GM12878 (cell line): ENCODE data around the gene KRTAP5-8. TPM values are rescaled to one million over a fixed set of nuclear protein-coding genes. Genes with fewer than 3 reads are reported as not detected.
"Not testable (repeated sequence)": the region's sequence is repeated elsewhere in the genome, so short reads cannot be mapped to it uniquely, and the experiment has no call there.

ENCODE experiments used
- ATAC-seq: fragments of 200-7000 bp; cut with Tn5 transposase; 3 replicates; pipeline ENCODE4 v1.9.1; 2020; ENCODE audit warnings: mild to moderate bottlenecking, moderate library complexity
- BruUV-seq: library from RNA; stranded (reverse); fragments of 400-500 nt; replicated peaks from 2 replicates; lab custom pipeline; 2021; lab: Mats Ljungman, UMichigan
- CTCF ChIA-PET: fragments of 300-600 bp; sonication (Branson Sonifier 250); formaldehyde crosslinking; extraction: SDS; loops from one replicate; lab custom pipeline; 2021; ENCODE audit warnings: inconsistent platforms; lab: Yijun Ruan, JAX
- POLR2A ChIA-PET: fragments of 350-600 bp; formaldehyde crosslinking; extraction: SDS; loops from one replicate; lab custom pipeline; 2021; ENCODE audit warnings: inconsistent platforms; lab: Charles Lee
- RAD21 ChIA-PET: fragments of 300-600 bp; sonication (Branson Sonifier 250); formaldehyde crosslinking; loops from one replicate; lab custom pipeline; 2023; ENCODE audit warnings: antibody characterized with exemption; ENCODE audit not compliant: unreplicated experiment; lab: Charles Lee
- SMC1A ChIA-PET: fragments of 300-600 bp; sonication (Branson Sonifier 250); formaldehyde crosslinking; loops from one replicate; lab custom pipeline; 2023; ENCODE audit not compliant: unreplicated experiment, uncharacterized antibody; lab: Charles Lee
- DNase-seq: peaks from one replicate; pipeline ENCODE4 v3.0.0-alpha.2; 2011; ENCODE audit warnings: low read depth, low spot score
- FAIRE-seq: peaks from 3 replicates; lab custom pipeline; 2011; peaks lifted over from hg19 to GRCh38; lab: Jason Lieb, UNC
- H2AFZ ChIP-seq: 2 replicates; pipeline ENCODE4 v1.6.0; 2011; ENCODE audit warnings: low read depth, low read length, control low read depth; ENCODE audit not compliant: control insufficient read depth
- H3K27ac ChIP-seq: 2 replicates; pipeline ENCODE4 v1.5.1; 2011; ENCODE audit warnings: control low read depth; ENCODE audit not compliant: control insufficient read depth, insufficient read depth
- H3K27me3 ChIP-seq, 2 experiments: replicated peaks in 1 of 2; 2 replicates each; pipeline versions ENCODE4 v1.6.0 to v1.6.1; 2011; ENCODE audit warnings: low read length in 1 of 2; ENCODE audit not compliant: control insufficient read depth in 2 of 2, insufficient read depth in 2 of 2
- H3K36me3 ChIP-seq, 2 experiments: 2 replicates each; pipeline ENCODE4 v1.5.1; 2011; ENCODE audit warnings: low read length in 1 of 2; ENCODE audit not compliant: control insufficient read depth in 2 of 2, insufficient read depth in 2 of 2
- H3K4me1 ChIP-seq: 2 replicates; pipeline ENCODE4 v1.6.1; 2011; ENCODE audit warnings: mild to moderate bottlenecking, low read length, moderate library complexity, mixed read lengths; ENCODE audit not compliant: control insufficient read depth, insufficient read depth
- H3K4me2 ChIP-seq: 2 replicates; pipeline ENCODE4 v1.6.0; 2011; ENCODE audit warnings: control low read depth; ENCODE audit not compliant: control insufficient read depth, insufficient read depth
- H3K4me3 ChIP-seq: fragments of 200-600 bp; sonication (generic); 2 replicates; pipeline ENCODE4 v1.5.1; 2016
- H3K79me2 ChIP-seq: 2 replicates; pipeline ENCODE4 v1.6.0; 2011; ENCODE audit warnings: low read length; ENCODE audit not compliant: control insufficient read depth, insufficient read depth
- H3K9ac ChIP-seq: 2 replicates; pipeline ENCODE4 v1.8.0; 2011; ENCODE audit warnings: low read length, control low read depth, mixed read lengths; ENCODE audit not compliant: control insufficient read depth, insufficient read depth
- H3K9me3 ChIP-seq: replicated peaks from 3 replicates; pipeline ENCODE4 v1.5.1; 2011; ENCODE audit warnings: mild to moderate bottlenecking, low read length; ENCODE audit not compliant: control insufficient read depth, insufficient read depth
- H4K20me1 ChIP-seq: 2 replicates; pipeline ENCODE4 v1.6.0; 2011; ENCODE audit not compliant: control insufficient read depth, insufficient read depth
- CBX5 ChIP-seq: sonication (generic); IDR thresholded peaks from 2 replicates; pipeline ENCODE4 v1.6.1; 2016; ENCODE audit warnings: low read depth, moderate library complexity, mild to moderate bottlenecking, inconsistent platforms
- WGBS: methylation state at CpG from one replicate; pipeline ENCODE4 v1.1.6; 2016; ENCODE audit warnings: low lambda C conversion rate; ENCODE audit not compliant: insufficient replicate concordance, insufficient coverage; ENCODE audit errors: missing lambda C conversion rate; 5-methylcytosine and 5-hydroxymethylcytosine counted together
- in situ Hi-C: fragments of 300-500 bp; cut with MboI; formaldehyde crosslinking; loops from 9 replicates; pipeline ENCODE4 v1.14.3; 2018; ENCODE audit warnings: mixed read lengths
- intact Hi-C: fragments of 100-400 bp; cut with micrococcal nuclease; formaldehyde crosslinking; loops from one replicate; pipeline ENCODE4 v1.14.2; 2022; ENCODE audit not compliant: unreplicated experiment
- polyA plus RNA-seq, 11 experiments: library from polyadenylated mRNA; depleted of rRNA in 4 of 11; unstranded in 6 of 11; stranded (reverse) in 5 of 11; fragments of >200 nt; fragmentation: Nextera tagmentation in 4 of 11; fragmentation: Illumina TruSeq in 1 of 11; extraction: Ambion mirVana in 4 of 11; extraction: Trizol in 1 of 11; gene quantifications; 1 replicate in 1 of 11; 2 replicates in 10 of 11; pipeline versions ENCODE4 v1.2.1 to v1.2.3, GENCODE V29; 2011 to 2016; ENCODE audit warnings: inconsistent platforms in 2 of 11, missing spikeins in 2 of 11, low read depth in 1 of 11
- total RNA-seq, 4 experiments: library from RNA; depleted of rRNA in 3 of 4; stranded (reverse); fragments of >200 nt in 3 of 4; fragmentation: Illumina TruSeq in 1 of 4; extraction: Trizol in 1 of 4; gene quantifications; 2 replicates each; pipeline versions ENCODE4 v1.2.1 to v1.2.3, GENCODE V29; 2013 to 2021
- TF ChIP-seq, protein P1 (sequence below): fragments of 450-650 bp; IDR thresholded peaks from 2 replicates; pipeline ENCODE4 v1.6.1; 2017; ENCODE audit warnings: mild to moderate bottlenecking, moderate library complexity
- TF ChIP-seq, protein P2 (sequence below): fragments of 450-650 bp; IDR thresholded peaks from 2 replicates; pipeline ENCODE4 v1.6.1; 2017; ENCODE audit warnings: antibody characterized with exemption, mild to moderate bottlenecking, moderate library complexity

The KRTAP5-8 gene
- total and polyA plus RNA-seq, 10 of the 15 experiments (the other 5 are each of a cell fraction or from before 2014, with no cell fraction given): 0.07 to 0.36 (median 0.13) TPM; not detected in 6

DNA sequence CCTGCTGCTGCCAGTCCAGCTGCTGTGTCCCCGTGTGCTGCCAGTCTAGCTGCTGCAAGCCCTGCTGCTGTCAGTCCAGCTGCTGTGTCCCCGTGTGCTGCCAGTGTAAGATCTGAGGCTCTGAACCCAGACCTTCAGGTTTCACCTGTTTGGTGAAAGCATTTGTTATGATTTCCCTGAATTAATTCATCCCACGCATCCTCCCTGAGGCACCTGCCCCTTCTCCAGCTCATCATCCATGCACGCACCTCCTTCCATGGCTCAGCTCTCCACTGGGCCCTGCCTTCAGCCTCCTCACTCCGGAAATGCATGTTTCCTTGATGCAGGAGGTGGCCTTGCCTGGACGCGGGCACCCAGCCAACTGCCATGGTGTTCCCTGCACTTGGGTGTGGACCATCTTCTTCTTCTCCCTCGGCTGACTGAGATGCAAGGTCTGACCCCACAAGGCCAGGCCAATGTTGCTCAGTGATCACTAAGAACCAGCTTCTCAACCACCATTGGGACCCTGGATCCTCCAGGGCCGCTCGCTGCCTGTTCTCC is 28.3 kb downstream of the KRTAP5-8 start (continued):
- TF ChIP-seq, protein P1, sequence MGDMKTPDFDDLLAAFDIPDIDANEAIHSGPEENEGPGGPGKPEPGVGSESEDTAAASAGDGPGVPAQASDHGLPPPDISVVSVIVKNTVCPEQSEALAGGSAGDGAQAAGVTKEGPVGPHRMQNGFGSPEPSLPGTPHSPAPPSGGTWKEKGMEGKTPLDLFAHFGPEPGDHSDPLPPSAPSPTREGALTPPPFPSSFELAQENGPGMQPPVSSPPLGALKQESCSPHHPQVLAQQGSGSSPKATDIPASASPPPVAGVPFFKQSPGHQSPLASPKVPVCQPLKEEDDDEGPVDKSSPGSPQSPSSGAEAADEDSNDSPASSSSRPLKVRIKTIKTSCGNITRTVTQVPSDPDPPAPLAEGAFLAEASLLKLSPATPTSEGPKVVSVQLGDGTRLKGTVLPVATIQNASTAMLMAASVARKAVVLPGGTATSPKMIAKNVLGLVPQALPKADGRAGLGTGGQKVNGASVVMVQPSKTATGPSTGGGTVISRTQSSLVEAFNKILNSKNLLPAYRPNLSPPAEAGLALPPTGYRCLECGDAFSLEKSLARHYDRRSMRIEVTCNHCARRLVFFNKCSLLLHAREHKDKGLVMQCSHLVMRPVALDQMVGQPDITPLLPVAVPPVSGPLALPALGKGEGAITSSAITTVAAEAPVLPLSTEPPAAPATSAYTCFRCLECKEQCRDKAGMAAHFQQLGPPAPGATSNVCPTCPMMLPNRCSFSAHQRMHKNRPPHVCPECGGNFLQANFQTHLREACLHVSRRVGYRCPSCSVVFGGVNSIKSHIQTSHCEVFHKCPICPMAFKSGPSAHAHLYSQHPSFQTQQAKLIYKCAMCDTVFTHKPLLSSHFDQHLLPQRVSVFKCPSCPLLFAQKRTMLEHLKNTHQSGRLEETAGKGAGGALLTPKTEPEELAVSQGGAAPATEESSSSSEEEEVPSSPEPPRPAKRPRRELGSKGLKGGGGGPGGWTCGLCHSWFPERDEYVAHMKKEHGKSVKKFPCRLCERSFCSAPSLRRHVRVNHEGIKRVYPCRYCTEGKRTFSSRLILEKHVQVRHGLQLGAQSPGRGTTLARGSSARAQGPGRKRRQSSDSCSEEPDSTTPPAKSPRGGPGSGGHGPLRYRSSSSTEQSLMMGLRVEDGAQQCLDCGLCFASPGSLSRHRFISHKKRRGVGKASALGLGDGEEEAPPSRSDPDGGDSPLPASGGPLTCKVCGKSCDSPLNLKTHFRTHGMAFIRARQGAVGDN: no peak
- no peak for TF ChIP-seq CBX5
- TF ChIP-seq, protein P2, sequence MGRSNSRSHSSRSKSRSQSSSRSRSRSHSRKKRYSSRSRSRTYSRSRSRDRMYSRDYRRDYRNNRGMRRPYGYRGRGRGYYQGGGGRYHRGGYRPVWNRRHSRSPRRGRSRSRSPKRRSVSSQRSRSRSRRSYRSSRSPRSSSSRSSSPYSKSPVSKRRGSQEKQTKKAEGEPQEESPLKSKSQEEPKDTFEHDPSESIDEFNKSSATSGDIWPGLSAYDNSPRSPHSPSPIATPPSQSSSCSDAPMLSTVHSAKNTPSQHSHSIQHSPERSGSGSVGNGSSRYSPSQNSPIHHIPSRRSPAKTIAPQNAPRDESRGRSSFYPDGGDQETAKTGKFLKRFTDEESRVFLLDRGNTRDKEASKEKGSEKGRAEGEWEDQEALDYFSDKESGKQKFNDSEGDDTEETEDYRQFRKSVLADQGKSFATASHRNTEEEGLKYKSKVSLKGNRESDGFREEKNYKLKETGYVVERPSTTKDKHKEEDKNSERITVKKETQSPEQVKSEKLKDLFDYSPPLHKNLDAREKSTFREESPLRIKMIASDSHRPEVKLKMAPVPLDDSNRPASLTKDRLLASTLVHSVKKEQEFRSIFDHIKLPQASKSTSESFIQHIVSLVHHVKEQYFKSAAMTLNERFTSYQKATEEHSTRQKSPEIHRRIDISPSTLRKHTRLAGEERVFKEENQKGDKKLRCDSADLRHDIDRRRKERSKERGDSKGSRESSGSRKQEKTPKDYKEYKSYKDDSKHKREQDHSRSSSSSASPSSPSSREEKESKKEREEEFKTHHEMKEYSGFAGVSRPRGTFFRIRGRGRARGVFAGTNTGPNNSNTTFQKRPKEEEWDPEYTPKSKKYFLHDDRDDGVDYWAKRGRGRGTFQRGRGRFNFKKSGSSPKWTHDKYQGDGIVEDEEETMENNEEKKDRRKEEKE: no peak

DNA sequence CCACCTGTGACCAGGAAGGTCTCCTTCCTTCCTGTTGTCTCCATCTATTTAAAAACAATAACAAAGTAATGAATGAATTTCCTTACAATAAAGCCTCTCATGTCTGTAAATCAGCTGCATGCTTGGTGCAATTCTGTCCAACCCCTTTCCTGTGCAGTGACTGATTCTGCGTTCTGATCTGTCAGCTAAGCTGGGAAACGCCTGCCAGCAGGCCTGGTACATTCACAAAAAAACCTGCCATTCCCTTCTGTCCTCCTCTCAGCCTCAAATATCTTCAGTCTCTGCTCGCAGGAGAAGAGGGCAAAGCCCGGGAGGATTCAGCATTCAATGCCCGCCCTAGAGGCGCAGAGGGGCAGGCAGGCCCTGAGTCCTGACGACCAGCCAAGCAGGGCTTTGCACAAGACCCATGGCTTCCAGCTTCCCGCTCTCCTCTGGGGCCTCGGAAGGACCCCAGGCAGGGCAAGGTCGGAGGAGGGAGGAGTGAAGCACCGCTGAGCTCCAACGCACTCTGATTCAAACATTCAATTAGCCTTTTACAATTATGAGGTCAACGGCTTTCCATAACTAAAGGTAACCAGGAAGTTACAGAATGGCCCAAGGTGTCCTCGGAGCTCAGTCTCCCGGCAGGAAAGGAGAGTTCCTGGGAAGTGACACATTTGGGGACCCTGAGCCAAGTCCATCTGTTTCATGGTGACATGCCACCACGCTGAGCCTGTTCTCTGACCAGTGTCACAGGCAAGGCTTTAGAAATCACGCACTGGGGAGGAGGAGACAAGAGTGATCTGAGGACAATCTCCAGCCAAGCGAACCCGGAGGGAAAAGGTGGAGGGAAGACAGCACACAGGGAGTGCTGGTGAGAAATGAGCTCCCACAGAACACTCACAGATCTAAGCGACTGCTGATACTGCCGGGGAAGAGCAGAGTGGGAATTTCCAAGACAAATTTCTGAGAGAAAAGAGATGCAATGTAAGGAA is 29.1 kb downstream of the KRTAP5-8 start:
- in situ Hi-C loops, POLR2A ChIA-PET, H3K4me1 ChIP-seq, SMC1A ChIA-PET, BruUV-seq, H3K36me3 ChIP-seq, FAIRE-seq, RAD21 ChIA-PET, H2AFZ ChIP-seq, H3K4me3 ChIP-seq, H3K9me3 ChIP-seq, ATAC-seq, H3K27ac ChIP-seq, H3K4me2 ChIP-seq, H3K27me3 ChIP-seq, DNase-seq, H3K79me2 ChIP-seq, H4K20me1 ChIP-seq, H3K9ac ChIP-seq: not testable (repeated sequence)
- CTCF ChIA-PET: interaction anchor here (1.0 to 1.6 kb wide), 3 partner anchors 13 to 18 kb away, joined by 3 to 4 read pairs (median 3); partner anchors contain the start of gene KRTAP5-9
- intact Hi-C loops: loop anchor here (10.0 kb wide), 1 partner anchor 142 kb away; no protein-coding TSS in a partner anchor
- WGBS: 51% methylated on average over 17 of the region's 21 CpGs
